Stimulated activated CD8-positive, alpha-beta memory T cell treated with anti-CD3 and anti-CD28 coated beads, Interleukin-12 subunit alpha, Interleukin-12 subunit beta, amount 100 ng/mL, for 4 hours (primary cell): Measurements from ENCODE around the gene KNDC1.
"Not testable (repeated sequence)": the region's sequence is repeated elsewhere in the genome, so short reads cannot be mapped to it uniquely, and the experiment has no call there.

Source experiments
- DNase-seq: peaks from one replicate; pipeline ENCODE4 v3.0.0-alpha.2; 2020; ENCODE audit warnings: low read depth

The KNDC1 gene

DNA sequence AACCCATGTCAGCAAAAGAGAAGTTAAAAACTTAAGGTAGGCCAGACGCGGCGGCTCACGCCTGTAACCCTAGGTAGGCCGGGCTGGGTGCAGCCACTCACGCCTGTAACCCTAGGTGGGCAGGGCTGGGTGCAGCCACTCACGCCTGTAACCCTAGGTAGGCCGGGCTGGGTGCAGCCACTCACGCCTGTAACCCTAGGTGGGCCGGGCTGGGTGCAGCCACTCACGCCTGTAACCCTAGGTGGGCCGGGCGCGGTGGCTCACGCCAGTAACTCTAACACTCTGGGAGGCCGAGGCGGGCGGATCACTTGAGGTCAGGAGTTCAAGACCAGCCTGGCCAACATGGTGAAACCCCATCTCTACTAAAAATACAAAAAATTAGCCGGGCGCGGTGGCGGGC, 61.7 kb downstream of the KNDC1 start:
- DNase-seq: not testable (repeated sequence)

DNA sequence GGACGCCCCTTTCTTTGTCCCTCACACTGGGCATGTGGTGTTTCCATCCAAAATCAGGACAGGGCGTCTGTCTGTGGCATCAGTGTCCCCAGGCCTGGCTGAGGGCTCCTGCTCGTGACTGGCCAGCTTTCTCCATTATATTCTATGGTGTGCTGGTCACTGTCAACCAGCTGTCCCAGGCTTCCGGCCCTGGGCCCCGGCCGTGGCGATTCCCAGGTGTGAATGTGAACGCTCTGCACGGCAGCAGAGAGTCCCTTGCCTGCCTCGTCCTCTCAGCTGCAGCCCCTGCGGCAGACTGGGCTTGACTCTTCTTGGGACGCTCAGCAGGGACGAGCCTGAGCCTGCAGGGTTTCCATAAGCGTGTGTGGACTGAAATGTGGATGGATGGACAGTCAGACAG, 64.1 kb downstream of the KNDC1 start:
- no peak for DNase-seq

DNA sequence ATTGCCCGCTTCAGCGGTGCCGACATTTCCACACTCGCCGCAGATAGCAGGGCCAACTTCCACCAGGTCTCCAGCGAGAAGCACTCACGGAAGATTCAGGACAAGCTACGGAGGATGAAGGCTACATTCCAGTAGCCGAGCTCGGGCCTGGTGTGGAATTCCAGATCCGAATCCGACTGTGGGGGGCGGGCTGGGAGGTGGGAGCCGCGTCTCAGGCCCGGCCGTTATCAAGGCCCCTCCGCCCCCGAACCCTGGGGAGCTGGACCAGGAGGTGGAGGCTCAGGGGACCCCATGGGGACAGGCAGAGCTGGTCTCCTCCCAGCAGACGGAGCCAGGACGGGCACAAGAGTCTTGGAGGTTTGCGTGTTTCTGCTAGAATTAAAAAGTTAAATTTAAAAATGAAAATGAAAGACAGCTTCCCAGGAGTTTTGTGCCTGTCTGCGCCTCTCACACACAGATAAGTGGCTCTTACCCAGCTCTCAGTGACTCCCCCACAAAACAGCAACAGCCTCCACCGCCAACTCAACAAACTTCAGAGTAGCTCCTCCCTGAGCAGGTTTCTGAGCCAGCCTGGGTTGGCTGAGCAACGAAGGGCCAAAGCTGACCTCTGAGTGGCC, 64.8 kb downstream of the KNDC1 start:
- DNase-seq: no peak

DNA sequence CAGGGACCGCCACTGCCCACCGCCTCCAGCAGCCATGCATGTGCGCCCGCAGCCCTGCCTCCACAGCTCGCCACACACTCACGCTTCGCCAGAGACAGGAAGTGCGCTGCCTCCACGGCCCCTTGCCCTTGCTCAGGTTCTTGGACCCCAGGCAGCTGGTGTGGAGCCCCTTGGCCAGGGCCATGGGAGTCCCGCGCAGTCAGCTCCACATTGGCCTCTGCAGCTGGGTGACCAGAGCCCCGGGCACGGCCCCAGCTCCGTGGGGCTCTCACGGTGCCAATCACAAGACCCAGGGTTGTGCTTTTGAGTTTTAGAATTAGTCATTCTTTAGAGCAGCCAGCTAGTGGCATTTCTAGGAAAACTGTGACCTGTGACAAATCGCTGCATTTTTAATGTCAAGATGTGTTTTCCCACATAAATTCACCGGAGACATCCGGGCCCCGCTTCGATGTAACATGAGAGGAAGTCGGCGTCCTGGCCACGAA, 65.7 kb downstream of the KNDC1 start:
- no peak for DNase-seq

DNA sequence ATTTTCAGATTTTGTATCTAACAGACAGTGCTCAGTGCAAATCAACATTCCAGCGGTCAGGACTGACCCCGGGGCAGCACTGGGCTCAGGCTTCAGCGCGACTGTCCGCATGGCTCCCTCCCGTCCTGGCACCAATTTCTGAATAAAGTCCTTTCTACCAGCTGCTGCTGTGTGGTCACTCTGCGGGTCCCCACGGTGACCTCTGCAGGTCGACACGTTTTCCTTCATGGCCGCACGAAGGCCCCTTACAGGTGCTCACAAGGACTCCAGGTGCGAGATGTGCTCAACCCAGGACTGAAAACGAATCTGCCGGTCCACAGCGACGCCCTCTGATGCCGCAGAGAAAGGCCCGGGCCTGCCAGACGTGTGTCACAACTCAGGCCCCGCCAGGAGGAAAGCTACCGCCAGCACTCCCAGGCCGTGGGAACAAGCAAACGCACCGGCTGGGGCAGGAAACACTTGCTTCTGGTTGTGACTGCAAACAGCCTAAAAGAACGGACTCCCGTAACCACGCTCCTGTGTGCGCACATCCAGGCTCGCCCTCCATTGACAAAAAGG, 66.3 kb downstream of the KNDC1 start:
- no peak for DNase-seq

DNA sequence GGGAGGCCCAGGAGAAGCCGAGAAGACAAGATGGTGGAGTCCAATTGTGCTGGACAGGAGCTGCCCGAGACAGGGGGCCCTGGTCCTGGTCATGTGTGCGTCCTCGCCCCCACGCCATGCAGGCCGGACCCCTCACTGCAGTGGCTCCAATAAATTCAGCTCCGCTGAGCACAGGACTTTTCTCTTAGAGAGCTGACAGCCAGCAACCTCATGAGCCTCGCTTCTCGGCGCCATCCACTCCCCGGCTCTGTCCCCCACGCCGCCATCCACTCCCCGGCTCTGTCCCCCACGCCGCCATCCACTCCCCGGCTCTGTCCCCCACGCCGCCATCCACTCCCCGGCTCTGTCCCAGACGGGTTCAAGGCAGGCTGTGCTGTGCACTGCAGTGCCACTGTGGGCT, 67.2 kb downstream of the KNDC1 start:
- DNase-seq: no peak

DNA sequence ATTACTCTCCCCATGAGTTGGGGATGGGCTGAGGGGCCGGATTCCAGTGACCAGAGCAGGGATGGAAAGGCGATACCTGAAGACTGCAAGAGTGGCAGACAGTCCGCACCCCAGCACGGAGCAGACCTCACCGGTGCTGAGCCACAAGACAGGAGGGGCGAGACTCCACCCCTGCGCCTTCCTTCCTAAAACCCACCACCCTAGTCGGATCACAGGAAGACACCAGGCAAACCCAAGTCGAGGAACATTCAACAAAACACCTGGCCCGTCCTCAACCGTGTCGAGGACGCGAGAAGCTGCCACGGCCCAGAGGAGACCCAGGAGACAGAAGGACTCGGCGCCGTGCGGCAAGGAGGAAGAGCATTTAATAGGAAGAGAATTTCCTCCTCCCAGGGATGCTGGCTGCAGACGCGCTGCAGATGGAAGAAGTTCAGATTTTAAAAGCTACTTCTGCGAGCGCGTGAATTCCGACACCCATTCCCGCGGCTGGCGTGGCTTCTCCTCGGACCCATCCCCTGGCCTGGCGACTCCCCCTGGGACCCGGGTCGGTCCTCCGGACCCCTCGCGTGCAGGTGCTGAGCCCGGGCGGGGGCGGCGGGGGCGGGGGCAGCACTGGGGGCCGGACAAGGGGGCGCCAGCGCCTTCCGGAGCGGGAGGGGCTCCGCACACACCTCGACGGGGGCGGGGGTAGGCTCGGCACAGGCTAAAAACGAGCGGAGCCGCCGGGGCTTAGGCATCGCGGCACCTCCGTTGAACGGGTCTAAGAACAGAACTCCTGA, 69.4 kb downstream of the KNDC1 start:
- DNase-seq: no peak

DNA sequence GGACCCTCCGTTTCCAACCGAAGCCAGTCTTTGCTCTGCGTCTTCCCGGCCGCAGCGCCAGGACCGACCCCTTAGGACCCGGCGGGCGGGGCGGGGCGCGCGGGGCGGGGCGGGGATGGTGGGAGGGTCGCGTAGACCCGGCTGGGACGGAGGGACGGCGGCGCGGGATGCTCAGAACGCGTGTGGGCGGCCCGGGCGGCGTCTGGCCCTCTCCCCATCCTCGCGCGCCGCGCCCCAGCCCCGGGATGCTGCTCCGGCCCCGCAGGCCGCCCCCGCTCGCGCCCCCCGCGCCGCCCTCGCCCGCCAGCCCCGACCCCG, 70.0 kb downstream of the KNDC1 start, which contains the start of gene UTF1:
Gene UTF1 (plus strand): TSS at position 174 of the 318 bp plus-strand sequence. CDS start 72 bp downstream, at position 246.
- no peak for DNase-seq

DNA sequence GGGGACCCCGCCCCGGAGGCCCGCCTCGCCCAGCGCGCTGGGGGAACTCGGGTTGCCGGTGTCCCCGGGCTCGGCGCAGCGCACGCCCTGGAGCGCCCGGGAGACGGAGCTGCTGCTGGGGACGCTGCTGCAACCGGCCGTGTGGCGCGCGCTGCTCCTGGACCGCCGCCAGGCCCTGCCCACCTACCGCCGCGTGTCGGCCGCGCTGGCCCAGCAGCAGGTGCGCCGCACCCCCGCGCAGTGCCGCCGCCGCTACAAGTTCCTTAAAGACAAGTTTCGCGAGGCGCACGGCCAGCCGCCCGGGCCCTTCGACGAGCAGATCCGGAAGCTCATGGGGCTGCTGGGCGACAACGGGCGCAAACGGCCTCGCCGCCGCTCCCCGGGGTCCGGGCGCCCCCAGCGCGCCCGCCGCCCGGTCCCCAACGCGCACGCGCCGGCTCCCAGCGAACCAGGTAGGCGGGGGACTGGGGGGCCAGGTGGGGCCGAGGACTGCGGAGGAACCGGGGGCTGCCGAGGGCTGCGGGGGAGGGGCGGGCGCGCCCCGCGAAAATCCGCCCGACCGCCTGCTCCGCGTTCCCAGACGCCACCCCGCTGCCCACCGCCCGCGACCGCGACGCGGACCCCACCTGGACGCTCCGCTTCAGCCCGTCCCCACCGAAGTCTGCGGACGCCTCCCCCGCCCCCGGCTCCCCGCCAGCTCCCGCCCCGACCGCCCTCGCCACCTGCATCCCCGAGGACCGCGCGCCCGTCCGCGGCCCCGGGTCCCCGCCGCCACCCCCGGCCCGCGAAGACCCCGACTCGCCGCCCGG, 70.6 kb downstream of the KNDC1 start:
- no peak for DNase-seq

DNA sequence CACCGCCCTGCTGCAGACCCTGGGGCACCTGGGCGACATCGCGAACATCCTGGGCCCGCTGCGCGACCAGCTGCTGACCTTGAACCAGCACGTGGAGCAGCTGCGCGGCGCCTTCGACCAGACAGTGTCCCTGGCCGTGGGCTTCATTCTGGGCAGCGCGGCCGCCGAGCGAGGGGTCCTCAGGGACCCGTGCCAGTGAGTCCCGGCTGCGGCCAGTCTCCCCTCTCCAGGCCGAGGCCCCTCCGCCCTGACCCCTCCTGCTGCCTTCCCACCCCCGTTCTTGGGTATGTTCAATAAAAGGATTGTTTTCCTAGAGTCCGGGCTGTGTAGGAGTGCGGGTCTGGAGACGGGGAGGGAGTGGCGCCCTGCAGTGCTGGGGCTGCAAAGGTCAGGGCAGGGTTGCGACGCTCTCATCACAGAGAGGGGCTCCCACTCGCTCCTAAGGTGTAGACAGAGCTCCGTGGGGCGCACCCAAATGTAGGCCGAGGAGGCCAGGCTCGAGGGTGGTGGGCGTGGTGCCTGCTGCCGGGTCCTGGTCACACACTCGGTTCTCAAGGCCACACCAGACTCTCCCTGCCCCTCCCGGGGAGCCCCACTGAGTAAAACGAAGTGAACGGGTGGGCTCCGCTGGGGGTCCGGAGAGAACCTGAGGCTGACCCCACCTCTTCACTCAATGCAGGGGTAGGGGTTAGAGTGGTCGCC, 71.4 kb downstream of the KNDC1 start:
- DNase-seq: no peak

DNA sequence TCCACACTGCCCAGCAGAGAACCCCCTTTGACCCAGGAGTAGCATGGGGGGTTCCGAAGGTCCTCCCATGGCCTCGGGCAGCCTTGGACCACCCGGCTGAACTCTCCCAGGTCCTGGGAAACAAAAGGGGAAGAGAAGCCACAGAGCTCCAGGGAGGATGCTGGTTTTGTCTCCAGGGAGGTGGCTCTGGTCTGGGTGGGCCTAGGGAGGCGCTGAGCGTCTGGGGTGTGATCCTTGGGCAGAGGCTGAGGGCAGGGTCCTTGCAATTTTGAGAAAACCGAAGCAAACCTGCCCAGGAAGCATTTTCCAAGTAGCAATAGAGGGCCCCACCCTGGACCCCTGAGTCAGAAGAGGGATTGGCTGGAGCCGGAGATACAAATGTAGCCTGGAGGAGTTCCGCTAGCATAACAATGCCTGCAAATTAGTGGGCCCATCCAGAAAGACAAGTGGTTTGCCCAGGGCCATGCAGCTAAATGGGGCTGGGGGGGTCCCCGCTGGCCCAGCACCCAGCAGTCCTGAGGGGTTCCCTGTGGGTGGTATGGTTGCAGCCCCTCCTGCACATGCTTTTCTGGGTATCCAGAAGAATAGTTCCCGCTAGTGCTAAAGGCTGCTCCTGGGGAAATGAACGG, 72.0 kb downstream of the KNDC1 start:
- no peak for DNase-seq

DNA sequence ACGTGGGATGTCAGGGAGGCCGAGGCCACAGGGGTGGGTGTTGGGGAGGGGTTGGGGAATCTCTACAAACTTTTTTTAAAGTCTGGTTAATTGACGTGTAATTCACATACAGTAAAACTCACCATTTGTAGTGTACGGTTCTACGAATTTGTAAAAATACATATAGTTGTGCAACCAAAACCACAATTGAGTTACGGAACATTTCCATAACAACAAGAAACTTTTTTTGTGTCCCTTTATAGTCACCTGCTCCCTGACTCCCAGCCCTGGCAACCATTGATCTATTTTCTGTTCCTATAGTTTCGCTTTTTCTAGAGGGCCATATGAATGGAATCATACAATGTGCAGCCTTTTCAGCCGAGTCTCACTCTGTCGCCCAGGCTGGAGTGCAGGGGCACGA, 74.8 kb downstream of the KNDC1 start:
- DNase-seq: not testable (repeated sequence)

DNA sequence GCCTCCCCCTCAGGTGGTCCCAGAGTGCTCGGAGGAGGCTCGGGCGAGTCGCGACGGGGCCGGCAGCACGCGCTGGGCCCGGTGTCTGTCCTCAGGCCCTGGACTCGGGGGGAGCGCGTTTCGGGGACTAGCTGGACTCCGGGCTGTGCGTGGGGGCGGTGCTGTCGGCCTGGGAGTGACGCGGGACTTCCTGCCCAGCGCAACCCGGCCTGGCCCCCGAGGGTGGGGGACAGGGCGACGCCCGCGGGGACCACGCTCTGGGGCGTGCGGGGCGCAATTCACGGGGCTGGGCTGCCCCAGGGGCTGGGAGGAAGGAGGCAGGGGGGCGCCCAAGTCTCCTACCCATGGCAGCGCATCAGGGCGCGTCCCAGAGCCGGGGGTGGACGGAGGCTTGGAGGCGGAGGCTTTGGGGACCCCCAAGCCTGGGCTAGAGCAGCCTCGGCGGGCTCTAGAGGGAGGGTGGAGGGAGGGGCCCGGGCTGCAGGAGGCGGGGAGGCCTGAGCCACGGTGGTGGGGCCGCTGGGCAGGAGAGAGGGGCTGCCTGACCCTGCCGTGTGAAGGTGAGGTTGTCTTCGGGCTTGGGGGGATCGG, 75.3 kb downstream of the KNDC1 start:
- DNase-seq: no peak

DNA sequence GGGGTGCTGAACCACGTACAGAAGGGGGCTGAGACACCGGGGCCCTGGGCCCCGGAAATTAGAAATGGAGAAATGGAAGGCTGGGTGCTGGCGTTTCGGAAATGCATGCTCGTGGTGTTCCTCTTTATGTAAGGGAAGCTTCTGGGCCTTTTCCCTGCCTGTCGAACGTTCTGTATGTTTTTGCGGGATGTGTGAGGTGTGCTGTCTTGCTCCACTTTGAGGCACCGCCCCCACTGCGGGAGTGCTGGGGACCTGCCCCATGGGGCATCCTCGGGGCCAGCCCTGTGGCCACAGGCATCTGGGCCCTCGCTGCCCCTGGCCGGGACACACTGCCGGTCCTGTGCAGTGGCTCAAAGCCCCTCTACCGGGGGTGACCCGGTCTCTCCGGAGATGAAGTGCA, 75.9 kb downstream of the KNDC1 start:
- no peak for DNase-seq

DNA sequence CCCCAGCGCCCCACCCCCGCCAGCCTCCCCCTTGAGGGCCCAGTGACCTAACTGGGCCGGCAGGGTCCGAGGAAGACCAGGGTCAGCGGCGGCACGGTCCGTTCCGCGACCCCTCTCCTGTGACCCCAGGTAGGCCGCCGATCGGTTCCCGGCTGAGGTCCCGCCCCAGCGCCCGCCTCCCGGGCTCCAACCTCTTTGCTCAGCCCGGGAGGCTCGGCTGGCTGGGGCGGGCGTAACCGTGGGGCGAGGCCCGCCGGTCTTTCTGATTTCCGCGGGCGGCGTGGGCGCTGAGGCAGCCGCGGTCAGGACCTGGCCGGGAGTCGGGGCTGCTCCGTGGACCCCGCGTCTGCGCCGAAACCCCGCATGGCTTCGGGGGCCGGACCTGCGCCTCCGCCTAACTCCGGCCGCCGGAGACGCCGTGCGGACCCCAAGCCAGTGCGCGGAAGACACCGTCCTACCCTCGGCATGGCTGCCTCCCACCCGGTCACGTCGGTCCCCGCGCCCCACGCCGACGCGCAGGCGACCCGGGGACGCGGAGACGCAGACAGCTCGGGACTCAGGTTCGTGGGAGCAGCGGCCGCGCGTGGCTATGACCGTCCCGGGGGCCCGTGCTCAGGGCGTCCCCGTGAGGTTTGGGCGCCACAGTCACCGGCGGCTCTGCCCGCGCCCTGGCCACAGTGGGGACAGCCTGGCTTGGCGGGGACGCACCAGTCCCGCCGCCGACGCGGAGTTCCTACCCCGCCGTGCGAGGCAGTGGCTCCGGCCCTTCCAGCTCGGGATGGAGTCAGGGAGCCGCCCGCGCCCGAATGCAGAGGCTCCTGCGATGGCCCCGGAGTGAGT, 76.6 kb downstream of the KNDC1 start:
- DNase-seq: no peak

DNA sequence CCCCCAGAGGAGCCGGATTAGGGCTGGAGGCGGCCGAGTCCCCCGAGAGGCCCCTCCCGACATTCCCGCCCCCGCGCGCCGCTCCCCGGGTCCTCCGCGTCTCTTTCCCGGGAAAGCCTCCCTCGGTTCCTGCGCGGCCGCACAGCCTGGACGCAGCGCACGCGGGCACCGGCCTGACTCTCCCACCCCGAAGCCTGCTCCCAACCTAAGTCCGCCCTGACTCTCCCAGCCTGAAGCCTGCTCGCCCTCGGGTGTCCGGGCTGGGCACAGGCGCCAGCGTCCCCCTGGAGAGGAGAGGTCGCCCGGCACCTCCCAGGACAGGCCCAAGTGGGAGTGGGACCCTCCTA, 77.2 kb downstream of the KNDC1 start:
- no peak for DNase-seq

DNA sequence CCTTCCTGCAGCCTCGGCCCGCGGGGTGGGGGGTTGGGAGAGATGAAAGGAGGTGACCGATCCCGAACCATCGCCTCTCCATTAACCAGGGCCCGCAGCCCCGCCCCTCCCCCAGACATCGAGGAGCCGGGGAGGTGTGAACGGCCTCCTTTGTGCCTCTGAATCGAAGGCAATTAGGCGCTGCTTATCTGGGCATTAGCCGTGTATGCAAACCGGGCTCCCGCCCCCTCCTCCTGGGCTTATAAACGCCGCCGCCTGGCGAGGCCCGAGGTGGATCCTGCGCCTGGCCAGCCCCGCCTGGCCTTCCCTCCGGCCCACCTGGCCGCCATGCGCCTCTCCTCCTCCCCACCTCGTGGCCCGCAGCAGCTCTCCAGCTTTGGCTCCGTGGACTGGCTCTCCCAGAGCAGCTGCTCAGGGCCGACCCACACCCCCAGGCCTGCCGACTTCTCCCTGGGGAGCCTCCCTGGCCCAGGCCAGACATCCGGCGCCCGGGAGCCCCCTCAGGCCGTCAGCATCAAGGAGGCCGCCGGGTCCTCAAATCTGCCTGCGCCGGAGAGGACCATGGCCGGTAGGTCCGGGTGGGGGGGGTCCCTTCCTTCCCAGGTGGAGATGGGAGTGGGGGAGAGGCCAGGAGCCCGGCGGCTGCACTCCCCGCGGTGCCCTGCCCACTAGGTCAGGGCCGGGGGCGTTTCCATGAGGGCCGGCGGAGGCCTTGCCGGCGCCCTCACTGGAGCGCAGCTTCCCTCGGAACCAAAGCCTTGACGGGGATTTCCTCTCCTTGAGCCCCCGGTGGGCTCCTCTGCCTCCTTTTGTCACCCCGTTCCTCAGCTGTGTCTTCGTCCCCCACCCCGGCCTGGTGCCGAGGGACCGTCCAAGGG, 77.8 kb downstream of the KNDC1 start, which contains the start of gene VENTX:
Gene VENTX (plus strand): TSS at position 268 of the 878 bp plus-strand sequence. CDS start 60 bp downstream, at position 328.
- DNase-seq: no peak

DNA sequence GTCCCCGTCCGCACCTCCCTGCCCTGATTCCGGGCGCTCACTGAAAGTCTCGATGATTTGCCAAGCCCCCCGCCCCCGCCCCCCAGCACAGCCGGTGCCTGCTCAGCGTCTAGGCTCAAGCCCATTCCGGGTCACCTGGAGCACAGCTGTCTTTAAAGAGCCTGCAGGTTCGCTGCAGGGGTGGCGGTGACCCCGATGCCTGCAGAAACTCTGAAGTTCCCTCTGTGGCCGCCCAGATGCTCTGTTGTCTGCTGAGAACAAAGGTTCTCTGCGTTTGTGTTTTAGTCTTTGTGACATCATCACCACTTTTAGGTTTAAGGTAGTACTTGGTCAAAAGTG, 78.4 kb downstream of the KNDC1 start:
- no peak for DNase-seq

DNA sequence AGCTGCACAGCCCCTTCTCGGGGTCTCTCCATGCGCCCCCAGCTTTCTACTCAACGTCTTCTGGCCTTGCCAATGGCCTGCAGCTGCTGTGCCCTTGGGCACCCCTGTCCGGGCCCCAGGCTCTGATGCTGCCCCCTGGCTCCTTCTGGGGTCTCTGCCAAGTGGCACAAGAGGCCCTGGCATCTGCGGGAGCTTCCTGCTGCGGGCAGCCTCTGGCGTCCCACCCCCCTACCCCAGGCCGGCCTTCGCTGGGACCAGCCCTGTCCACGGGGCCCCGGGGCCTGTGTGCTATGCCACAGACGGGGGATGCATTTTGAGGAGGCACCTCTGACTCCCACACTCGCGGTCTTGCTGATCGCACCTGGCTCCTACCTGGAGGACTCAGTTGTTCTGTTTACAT, 80.0 kb downstream of the KNDC1 start:
- no peak for DNase-seq
